ENCODE data around the gene ACSL6.
"Not testable (repeated sequence)": the region's sequence is repeated elsewhere in the genome, so short reads cannot be mapped to it uniquely, and the experiment has no call there.

ACSL6 gene

DNA sequence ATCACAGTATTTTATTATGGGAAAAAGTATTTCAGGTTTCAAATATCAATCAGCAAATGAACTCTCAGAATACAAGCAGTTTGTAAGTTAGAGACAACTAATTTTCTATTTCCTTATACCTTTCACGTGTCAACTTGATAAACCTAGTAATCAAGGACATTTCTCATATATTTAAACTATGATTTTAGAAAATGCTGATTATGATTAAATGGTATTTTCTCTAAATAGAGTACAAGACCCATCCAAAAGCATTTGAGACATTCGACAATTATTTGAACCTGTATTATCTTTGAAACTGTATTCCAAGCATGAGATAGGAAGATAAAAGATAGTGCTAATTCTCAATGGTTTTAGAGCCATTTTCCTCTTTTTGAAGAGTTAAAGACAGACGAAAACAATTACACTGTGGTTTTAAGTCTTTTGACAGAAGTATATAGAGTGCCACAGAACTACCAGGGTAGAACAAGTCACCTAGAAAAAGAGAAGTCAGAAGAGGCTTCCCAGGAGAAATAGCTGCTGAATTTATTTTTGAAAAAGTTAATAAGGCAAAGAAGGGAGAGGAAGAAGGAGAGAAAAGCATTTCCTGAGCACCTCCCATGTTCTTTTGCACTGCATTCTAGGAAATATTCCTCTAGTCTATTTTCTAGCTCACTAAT, 71.6 kb downstream of the ACSL6 start:
- no peak for DNase-seq (ENCODE audit: low spot score)

- no peak for DNase-seq (ENCODE audit: low spot score)
Measured at GRCh38 chr5:131932235-131932634, 79.2 kb downstream of the ACSL6 start.

DNA sequence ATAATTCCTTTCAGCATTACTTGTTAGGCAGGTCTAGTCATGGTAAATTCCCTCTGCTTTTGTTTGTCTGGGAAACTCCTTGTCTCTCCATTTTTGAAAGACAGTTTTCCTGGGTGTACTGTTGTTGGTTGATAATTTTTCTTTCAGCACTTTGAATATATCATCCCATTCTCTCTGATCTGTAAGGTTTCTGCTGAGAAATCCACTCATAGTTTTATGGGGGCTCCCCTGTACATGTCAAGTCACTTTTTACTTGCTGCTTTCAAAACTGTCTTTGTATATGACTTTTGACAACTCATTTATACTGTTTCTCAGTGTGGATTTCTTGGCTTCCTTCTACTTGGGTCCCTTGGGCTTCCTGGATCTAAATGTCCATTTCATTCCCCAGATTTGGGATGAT, 82.5 kb downstream of the ACSL6 start:
- no peak for DNase-seq (ENCODE audit: low spot score)

- no peak for DNase-seq (ENCODE audit: low spot score)
Measured at GRCh38 chr5:131926168-131926567, 85.3 kb downstream of the ACSL6 start.

GRCh38 chr5:131916481-131916880, 95.0 kb downstream of the ACSL6 start:
- no peak for DNase-seq (ENCODE audit: low spot score)

DNA sequence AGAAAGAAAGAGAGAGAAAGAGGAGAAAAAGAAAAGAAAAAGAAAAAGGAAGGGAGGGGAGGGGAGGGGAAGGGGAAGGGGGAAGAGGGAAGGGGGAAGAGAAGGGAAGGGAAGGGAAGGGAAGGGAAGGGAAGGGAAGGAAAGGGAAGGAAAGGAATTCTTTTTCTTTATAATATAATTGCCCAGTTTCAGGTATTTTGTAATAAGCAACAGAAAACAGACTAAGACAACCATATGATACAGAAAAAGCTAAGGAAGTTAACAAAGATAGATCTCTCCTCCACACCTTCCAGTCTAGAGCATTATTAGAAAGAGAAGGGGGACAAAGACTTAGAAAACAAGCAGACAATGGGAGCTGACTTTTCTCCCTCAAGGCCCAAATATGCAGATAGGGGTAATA, 97.0 kb downstream of the ACSL6 start:
- DNase-seq (ENCODE audit: low spot score): no peak

GRCh38 chr5:131913603-131914002, 97.9 kb downstream of the ACSL6 start:
- DNase-seq (ENCODE audit: low spot score): no peak

GRCh38 chr5:131906668-131907067, 104.8 kb downstream of the ACSL6 start:
- no peak for DNase-seq (ENCODE audit: low spot score)

DNA sequence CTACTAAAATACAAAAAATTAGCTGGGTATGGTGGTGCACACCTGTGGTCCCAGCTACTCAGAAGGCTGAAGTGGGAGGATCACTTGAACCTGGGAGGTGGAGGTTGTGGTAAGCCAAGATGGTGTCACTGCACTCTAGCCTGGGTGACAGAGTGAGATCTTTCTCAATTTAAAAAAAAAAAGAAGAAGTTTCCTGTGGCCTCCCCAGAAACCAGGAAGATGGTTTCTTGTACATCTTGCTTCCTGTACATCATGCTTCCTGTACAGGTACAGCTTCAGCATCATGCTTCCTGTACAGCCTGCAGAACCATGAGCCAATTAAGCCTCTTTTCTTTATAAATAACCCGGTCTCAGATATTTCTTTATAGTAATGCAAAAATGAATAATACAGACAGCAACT, 109.2 kb downstream of the ACSL6 start:
- DNase-seq (ENCODE audit: low spot score): not testable (repeated sequence)
